ENCODE results near the gene JAM3.
"Not testable (repeated sequence)": the region's sequence is repeated elsewhere in the genome, so short reads cannot be mapped to it uniquely, and the experiment has no call there.

Gene JAM3

GRCh38 chr11:134150195-134150903, 81.5 kb downstream of the JAM3 start:
- no peak for DNase-seq

- no peak for DNase-seq
Measured at GRCh38 chr11:134151083-134151747, 82.3 kb downstream of the JAM3 start.

- no peak for DNase-seq
Measured at GRCh38 chr11:134152696-134153095, 83.8 kb downstream of the JAM3 start.

GRCh38 chr11:134153147-134153905, 84.5 kb downstream of the JAM3 start:
- DNase-seq = no peak

GRCh38 chr11:134154441-134154840, 85.6 kb downstream of the JAM3 start:
- DNase-seq = no peak

- DNase-seq = no peak
Measured at GRCh38 chr11:134155456-134155855, 86.6 kb downstream of the JAM3 start.

- DNase-seq = no peak
Measured at GRCh38 chr11:134155946-134156865, 87.3 kb downstream of the JAM3 start.

- DNase-seq = no peak
Measured at GRCh38 chr11:134157451-134157850, 88.6 kb downstream of the JAM3 start.

- no peak for DNase-seq
Measured at GRCh38 chr11:134158023-134158422, 89.2 kb downstream of the JAM3 start.

- DNase-seq = no peak
Measured at GRCh38 chr11:134159652-134160051, 90.8 kb downstream of the JAM3 start.

- DNase-seq = no peak
Measured at GRCh38 chr11:134164490-134165370, 95.9 kb downstream of the JAM3 start.

GRCh38 chr11:134170177-134170918, 101.5 kb downstream of the JAM3 start:
- no peak for DNase-seq

GRCh38 chr11:134170919-134171281, 102.0 kb downstream of the JAM3 start:
- no peak for DNase-seq

GRCh38 chr11:134171951-134172350, 103.1 kb downstream of the JAM3 start:
- no peak for DNase-seq

GRCh38 chr11:134173296-134173695, 104.4 kb downstream of the JAM3 start:
- no peak for DNase-seq

- DNase-seq = no peak
Measured at GRCh38 chr11:134176284-134176683, 107.4 kb downstream of the JAM3 start.

- no peak for DNase-seq
Measured at GRCh38 chr11:134178032-134178674, 109.3 kb downstream of the JAM3 start.

GRCh38 chr11:134181707-134182106, 112.8 kb downstream of the JAM3 start:
- no peak for DNase-seq

- not testable (repeated sequence) for DNase-seq
Measured at GRCh38 chr11:134188092-134188491, 119.2 kb downstream of the JAM3 start.

- no peak for DNase-seq
Measured at GRCh38 chr11:134196756-134197155, 127.9 kb downstream of the JAM3 start.
